Iris pigment epithelial cell (primary cell): ENCODE results near the gene SCD.

ENCODE experiments used
- DNase-seq: peaks from one replicate; pipeline ENCODE4 v3.0.0-alpha.2; 2011; ENCODE audit warnings: low read depth

The SCD gene

DNA sequence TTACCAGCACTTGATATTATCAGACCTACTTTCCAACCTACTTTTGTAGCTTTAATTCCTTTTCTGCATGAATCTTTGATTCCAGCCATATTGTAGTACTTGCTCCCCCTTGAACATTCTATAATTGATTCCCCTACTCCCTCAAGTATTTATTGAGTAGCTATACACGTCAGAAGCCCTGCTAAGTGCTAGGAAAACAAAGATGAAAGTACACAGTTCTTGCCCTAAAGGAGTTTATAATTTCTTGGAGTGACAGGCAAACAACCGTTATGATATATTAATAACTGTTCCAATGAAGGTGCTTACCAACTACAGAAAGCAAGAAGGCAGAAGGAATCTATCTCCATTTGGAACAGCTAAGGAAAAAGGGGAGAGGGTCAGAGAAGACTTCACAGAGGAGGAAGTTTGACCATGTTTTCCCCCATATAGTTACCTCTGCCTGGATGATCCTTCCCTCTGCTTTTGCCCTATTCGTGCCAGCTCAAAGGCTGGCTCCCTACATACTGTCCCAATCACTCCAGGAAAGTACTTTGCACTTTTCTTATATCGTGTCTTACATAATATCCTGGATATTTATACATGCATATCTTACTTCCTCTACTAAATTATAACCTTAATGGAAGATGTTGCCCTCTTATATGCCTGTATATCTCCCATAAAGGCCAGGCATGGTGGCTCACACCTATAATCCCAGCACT is 54.7 kb downstream of the SCD start:
- no peak for DNase-seq

DNA sequence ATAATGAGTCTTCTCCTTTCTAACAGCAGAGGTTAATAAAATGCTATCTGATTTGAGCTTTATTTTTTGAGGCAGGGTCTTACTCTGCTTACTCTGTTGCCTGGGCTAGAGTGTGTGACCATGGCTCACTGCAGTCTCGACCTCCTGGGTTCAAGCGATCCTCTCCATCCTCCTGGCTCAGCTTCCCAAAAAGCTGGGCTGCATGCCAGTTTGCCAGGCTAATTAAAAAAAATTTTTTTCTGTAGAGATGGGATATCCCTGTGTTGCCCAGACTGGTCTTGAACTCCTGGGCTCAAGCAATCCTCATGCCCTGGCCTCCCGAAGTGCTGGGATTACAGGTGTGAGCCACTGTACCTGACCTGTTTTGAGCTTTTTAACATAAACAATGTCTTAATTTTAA is 56.7 kb downstream of the SCD start:
- DNase-seq = no peak

DNA sequence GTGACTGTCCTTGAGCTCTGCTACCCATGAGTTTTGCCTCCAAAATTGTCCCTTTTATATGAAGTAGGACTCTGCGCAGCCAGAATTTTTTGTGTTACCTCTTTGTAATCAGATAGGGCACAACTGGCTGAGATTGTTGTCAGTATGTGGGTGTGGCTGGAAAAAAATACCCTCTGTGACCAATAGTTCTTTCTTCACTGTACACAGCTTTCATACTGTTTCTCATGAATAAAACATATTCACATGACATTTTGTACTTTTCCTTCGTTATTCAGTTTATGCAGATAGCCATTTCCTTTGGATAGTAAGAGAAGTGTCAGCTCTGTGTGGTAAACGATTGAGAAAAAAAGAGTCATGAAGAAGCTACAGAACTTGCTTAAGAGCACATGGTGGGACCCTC is 66.1 kb downstream of the SCD start:
- no peak for DNase-seq
